HG03354 (cell line): ENCODE measurements around the gene CIT.
"Not testable (repeated sequence)": the region's sequence is repeated elsewhere in the genome, so short reads cannot be mapped to it uniquely, and the experiment has no call there.

ENCODE experiments used
- ATAC-seq: cut with Tn5 transposase; IDR thresholded peaks from one replicate; pipeline ENCODE4 v1.9.1; 2021; ENCODE audit warnings: mild to moderate bottlenecking; ENCODE audit not compliant: unreplicated experiment, poor library complexity, severe bottlenecking

The CIT gene

DNA sequence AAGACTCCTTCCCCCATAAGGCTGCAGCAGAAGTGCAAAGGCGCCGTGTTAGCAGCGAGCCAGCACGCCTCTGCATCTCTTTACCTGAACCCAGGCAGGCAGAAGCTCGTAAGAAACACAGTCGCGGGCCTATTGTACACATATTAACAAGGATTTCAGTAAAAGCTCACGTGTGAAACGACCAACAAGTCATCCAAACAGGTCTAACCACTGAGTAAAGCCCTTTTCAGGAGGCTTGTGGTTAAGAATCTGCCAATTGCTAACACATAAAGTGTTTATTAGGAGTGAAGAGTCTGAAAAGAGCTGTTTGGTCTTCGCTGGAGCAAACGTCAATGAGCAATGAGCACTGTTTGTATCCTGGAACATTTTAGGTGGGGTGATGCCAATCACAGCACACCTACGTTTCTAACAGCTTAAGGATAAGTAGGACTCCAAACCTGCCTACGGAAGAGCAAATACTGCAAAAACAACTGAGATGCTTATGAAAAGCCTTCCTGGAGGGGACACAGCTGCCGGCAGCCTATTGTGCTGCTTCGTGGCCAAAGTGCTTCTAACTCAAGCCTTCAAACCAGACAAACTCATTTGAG, 166.1 kb downstream of the CIT start:
- no peak for ATAC-seq

GRCh38 chr12:119710374-119710964, 166.7 kb downstream of the CIT start:
- ATAC-seq: no peak

DNA sequence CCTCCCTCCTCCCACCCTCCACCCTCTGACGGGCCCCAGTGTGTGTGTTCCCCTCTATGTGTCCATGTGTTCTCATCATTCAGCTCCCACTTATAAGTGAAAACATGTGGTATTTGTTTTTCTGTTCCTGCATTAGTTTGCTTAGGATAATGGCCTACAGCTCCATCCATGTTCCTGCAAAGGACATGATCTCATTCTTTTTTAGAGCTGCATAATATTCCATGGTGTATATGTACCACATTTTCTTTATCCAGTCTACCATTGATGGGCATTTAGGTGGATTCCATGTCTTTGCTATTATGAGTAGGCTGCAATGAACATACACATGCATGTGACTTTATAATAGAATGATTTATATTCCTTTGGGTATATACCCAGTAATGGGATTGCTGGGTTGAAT, 170.7 kb downstream of the CIT start:
- ATAC-seq: not testable (repeated sequence)

GRCh38 chr12:119705182-119705581, 171.9 kb downstream of the CIT start:
- no peak for ATAC-seq

- no peak for ATAC-seq
Observed at GRCh38 chr12:119704065-119704747, 172.9 kb downstream of the CIT start.

GRCh38 chr12:119700078-119700477, 177.0 kb downstream of the CIT start:
- no peak for ATAC-seq

DNA sequence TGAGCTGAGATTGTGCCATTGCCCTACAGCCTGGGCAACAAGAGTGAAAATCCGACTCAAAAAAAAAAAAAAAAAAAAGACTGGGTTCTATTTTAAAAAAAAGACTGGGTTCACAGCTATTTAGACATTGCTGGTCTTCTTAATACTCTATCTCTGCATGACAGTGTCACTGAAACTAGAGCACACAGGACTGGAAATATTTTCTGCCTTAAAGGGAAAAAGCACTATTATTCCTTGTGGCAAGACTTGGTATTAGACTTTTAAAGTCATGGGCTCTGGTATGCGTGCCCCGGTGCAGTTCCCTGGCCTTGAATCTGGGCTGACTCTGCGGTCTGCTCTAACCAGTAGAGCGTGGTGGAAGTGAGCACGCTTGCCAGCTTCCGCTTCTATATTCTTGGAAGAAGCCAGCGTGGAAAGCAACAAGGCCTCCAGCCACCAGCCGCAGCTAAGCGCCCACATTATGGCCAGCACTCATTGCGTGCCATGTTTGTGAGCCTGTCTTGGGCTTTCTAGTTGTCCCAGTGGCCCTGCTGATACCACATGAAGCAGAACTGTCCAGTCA, 177.8 kb downstream of the CIT start:
- ATAC-seq: no peak

DNA sequence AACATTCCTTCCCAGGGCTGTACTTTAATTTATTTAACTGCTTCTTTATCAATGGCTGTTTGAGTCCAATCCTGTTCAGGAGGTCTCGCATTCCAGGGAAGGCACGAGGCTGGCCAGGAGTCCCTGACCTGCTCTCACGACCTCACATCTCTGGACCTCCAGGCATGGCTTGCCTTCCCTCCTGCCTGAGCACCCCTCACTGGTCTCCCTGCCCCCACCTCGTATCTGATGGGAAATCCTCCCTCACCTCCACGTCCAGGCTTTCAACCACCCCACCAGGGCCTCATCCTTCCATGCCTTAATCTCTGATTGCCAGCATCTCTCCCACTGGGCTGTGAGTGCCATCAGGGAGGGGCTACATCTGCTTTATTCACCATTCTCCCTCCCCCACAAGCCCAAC, 180.2 kb downstream of the CIT start:
- ATAC-seq: no peak

DNA sequence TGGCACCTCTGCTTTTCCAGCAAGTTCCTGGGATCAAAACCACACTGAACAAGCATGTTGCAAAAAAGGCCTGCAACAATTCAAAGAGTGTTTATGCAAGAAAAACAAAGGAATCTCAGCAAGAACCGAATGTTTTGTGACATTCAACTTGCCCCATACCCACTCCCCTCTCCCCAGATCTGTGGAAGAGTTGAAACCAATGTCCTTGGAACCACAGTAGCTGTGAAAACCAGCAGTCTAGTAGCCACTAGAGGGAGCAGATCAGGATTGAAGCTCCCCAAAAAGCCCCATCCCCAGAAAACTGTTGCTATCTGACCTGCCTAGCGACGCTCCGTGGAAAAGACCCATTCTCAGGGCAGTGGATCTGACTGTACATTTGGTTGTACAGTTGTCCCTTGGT, 182.1 kb downstream of the CIT start:
- ATAC-seq: no peak

- no peak for ATAC-seq
Observed at GRCh38 chr12:119694111-119694510, 183.0 kb downstream of the CIT start.

- no peak for ATAC-seq
Observed at GRCh38 chr12:119693511-119693910, 183.6 kb downstream of the CIT start.

- no peak for ATAC-seq
Observed at GRCh38 chr12:119692997-119693396, 184.1 kb downstream of the CIT start.

GRCh38 chr12:119692410-119692809, 184.7 kb downstream of the CIT start:
- ATAC-seq: no peak

- ATAC-seq: no peak
Observed at GRCh38 chr12:119691202-119691810, 185.8 kb downstream of the CIT start.

DNA sequence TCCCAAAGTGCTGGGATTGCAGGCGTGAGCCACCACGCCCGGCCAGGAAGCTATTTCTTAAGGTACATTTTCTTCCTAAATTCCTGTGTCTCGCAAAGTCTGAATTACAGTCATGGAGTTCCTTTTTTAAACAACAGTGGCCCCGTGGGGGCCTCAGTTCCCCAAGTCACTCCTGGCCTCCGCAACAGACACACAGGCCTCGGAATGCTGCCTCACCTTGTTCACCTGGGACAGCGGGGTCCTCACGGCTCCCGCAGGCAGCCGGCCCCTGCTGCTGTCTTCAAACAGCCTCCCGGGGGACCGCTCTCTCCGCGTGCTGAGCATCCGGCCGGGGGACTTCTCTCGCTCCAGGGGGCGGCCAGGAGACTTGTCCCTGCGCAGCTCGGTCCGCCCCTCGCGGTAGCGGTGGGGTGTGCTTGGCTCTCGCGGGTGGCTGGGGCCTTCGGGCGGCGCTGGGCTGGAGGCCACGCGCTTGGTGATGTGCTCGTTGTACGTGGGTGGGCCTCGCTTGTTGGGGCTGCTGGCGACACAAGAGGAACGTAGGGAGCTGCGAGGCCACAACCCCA, 187.1 kb downstream of the CIT start:
- ATAC-seq: no peak

DNA sequence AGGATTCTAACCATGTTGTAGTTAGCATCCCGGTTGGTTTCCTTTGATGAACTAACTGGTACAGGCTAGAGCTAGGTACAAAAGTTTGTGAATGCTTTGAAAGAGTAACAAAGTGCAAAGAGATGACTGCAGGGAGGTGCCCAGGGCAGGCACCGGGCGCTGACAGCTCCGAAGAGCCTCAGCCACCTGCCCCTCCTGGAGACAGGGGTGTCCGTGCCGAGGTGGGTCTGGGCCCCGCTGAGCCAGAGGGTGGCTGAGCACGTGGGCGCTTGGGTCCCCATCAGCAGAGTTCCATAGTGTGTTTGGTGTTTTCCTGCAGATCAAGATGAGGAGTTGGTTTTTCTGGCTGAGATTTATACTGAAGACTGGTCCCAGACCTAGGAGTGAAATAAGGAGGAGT, 189.2 kb downstream of the CIT start:
- no peak for ATAC-seq

DNA sequence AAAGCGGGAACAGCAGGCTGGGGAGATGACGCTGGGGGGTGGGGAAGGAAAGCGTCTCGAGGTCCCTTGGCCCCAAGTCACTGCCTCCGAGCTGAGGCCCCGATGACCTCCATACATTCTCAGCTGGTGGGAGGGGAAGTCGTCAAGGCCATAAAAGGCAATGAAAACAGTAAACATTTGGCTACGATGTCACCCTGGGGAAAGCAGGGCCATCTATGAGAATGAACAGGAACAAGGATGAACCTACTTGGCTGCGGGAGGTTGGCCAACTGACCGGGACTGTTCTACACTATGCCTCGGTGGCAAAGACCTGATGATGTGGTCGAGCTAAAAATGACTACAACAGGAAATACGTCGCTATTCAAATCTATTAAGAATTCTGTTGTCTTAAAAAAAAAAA, 189.7 kb downstream of the CIT start:
- ATAC-seq: no peak

DNA sequence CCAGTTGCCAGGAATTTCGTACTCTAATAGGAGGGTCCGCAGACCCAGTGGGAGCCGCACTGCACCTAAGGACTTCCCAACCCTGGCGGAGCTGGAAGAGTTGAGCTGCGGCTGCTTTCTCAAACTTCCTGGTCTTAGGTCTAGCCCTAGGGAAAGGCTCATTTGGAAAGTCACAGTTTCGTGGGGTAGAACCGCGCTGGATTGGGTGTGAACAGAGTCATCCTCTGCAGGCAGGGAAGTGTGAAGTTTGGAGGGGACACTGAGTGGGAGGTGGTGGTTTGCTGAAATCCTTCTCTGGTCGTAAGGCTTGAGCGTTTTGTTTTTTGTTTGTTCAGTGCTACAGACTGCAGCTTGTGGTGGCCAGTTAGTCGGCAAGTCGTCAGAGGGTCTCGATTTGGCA, 190.3 kb downstream of the CIT start:
- no peak for ATAC-seq

DNA sequence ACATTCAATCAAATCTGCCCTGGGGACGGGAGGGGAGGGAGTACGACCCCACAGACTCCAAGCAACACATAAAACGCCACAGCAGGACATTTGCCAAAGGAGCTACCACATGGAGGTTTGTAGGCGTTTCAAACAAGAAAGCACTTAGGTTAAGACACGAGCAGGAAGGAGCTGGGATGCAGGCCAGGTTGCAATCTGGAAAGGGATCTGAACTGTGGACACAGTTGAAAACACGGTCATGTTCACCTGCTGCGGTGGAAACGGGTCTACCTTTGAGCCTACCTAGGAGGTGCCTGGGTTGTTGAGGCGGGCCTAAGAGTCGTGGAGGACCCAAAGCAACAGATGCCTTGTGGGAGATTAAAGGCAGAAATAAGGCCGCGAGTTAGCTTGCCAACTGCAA, 190.8 kb downstream of the CIT start:
- ATAC-seq: no peak

GRCh38 chr12:119685375-119685774, 191.7 kb downstream of the CIT start:
- no peak for ATAC-seq
